HG03103 (cell line): Measurements from ENCODE around the gene STRAP.
A peak's percentile ranks its signal among the peaks of the same experiment; 100 is the strongest.

Experiments used
- ATAC-seq: cut with Tn5 transposase; IDR thresholded peaks from one replicate; pipeline ENCODE4 v1.9.1; 2021; ENCODE audit warnings: low read depth; ENCODE audit not compliant: unreplicated experiment

STRAP gene, protein sequence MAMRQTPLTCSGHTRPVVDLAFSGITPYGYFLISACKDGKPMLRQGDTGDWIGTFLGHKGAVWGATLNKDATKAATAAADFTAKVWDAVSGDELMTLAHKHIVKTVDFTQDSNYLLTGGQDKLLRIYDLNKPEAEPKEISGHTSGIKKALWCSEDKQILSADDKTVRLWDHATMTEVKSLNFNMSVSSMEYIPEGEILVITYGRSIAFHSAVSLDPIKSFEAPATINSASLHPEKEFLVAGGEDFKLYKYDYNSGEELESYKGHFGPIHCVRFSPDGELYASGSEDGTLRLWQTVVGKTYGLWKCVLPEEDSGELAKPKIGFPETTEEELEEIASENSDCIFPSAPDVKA

DNA sequence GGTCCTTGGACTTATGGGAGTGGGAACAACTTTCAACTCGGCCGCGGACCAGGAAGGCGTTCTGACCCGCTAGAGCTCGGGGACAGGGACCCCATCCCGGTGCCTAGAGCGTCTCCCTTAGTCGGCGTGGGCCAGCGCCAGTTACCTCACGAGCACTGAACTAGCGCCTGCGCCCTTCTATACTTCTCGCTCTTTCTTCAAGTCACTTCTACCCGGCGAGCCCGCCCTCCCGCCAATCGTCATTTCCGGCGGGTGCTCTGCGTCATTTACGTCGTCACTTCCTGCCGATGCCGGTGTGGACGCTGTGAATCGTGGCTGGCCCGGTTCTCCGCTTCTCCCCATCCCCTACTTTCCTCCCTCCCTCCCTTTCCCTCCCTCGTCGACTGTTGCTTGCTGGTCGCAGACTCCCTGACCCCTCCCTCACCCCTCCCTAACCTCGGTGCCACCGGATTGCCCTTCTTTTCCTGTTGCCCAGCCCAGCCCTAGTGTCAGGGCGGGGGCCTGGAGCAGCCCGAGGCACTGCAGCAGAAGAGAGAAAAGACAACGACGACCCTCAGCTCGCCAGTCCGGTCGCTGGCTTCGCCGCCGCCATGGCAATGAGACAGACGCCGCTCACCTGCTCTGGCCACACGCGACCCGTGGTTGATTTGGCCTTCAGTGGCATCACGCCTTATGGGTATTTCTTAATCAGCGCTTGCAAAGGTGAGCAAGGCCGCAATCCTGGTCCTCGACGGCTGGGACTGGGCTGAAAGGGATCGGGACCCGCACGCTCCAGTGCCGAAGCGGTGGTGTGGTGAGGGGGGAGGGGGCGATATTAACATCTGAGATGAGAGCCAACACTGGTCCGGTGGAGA, at the start of gene STRAP:
TSS of gene STRAP (plus strand) at position 270 of the 854 bp plus-strand sequence. CDS start at position 591, 321 bp downstream.
- peak; percentile 95 for ATAC-seq

- ATAC-seq: no peak
Observed at GRCh38 chr12:15834575-15834974, 47.6 kb upstream of the STRAP start.

- no peak for ATAC-seq
Observed at GRCh38 chr12:15837141-15837790, 44.9 kb upstream of the STRAP start.

DNA sequence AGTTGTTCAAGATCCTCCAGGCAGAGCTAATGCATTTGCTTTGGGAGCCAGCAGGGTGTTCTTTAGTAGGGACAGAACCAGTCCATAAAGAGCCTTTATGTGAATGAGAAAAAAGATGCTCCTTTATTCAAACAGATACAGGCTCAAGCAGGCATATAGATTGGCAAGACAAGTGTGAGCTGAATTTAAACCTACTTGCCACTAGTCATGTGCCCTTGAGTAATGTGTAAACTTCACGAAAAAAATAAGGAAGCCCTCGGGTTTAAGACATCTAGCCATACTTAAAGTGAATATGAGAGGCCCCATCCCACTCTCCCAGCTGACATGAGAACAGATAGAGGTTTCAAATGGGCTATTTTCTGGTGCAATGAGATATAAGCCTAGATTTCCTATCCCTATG, 43.1 kb upstream of the STRAP start:
- no peak for ATAC-seq

DNA sequence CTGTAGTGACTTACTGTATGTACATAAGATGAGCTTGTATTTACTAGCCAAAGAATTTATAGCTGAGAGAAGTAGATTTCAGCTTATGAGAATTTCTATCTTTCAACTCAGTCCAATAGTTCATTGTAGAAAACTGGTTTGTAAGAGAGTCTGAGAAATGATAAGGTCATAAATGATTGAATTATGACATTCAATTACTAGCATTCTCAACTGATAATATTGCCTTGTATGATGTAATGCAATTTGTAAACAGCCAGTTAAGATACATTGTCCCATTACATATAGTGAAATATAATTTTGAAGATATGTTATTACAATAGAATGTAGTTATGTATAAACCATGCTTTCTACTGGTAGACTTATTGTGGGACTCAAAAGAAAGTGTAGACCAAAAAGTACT, 42.5 kb upstream of the STRAP start:
- ATAC-seq: no peak

GRCh38 chr12:15842108-15842507, 40.1 kb upstream of the STRAP start:
- ATAC-seq: no peak

DNA sequence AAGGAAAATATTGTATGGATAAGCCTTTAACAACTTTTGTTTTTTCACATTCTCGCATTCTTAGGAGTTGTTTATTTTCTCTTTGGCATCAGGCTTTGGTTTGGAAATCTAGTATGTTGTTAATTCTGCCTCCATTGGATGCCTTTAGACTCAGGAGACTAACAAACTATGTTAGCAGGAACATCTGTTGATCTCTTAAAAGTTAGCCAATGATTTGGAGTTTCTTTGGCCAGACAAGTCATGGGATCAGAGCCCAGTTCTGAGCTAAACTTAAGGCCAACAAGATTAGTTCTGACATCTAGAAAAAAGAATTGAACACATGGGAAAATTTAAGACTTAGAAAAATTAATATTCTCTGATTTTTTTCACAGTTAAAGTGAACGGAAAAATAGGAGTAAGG, 35.3 kb upstream of the STRAP start:
- no peak for ATAC-seq

- ATAC-seq: no peak
Observed at GRCh38 chr12:15848606-15849005, 33.6 kb upstream of the STRAP start.

GRCh38 chr12:15851045-15851620, 31.1 kb upstream of the STRAP start:
- ATAC-seq: no peak

DNA sequence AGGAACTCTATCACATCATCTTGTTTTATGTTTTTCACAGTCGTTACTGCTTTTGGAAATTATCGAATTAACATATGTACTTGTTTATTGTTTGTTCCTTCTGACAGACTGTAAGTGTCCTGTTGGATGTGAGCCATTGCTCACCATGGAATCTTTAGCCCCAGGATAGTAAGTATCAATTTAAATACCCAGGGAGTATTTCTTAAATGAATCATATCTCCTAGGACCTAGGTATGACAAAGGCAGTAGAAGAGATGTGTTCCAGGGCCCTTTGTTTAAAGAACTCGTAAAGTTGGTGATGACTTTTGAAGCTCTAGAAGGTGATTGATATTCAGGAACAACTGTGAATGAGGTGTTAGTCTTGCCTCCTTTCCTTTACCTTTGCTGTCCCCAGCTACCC, 30.3 kb upstream of the STRAP start:
- ATAC-seq: no peak

GRCh38 chr12:15852383-15852782, 29.8 kb upstream of the STRAP start:
- no peak for ATAC-seq

DNA sequence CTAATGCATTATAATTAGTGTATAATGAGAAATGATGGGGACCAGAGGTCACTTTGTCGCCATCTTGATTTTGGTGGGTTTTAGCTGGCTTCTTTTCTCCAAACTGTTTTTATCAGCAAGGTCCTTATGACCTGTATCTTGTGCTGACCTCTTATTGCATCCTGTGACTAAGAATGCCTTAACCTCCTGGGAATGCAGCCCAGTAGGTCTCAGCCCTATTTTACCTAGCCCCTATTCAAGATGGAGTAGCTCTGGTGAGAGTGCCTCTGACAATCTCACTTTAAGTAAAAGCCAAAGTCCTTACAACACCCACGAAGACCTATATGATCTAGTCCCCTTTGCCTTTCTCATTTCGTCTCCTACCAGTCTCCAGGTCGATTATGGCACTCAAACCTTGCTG, 28.3 kb upstream of the STRAP start:
- no peak for ATAC-seq

DNA sequence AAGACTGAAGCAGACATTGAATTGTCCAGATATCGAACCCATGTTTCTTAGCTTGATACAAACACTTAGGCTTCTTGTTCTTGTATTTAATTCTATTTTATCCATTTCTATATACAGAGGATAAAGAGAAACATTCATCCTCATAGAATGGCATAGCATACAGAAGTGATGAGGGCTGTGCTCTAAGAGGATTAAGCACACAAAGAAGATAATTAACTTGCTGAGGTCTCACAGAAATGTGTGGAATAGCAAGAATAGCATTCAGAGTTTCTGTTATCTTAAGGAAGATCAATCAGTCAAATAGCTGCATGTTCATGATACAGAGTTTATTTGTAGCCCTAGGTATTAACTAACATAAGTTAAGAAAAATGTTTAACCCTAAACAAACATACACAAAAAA, 27.3 kb upstream of the STRAP start:
- ATAC-seq: no peak

GRCh38 chr12:15855646-15856045, 26.5 kb upstream of the STRAP start:
- ATAC-seq: no peak

DNA sequence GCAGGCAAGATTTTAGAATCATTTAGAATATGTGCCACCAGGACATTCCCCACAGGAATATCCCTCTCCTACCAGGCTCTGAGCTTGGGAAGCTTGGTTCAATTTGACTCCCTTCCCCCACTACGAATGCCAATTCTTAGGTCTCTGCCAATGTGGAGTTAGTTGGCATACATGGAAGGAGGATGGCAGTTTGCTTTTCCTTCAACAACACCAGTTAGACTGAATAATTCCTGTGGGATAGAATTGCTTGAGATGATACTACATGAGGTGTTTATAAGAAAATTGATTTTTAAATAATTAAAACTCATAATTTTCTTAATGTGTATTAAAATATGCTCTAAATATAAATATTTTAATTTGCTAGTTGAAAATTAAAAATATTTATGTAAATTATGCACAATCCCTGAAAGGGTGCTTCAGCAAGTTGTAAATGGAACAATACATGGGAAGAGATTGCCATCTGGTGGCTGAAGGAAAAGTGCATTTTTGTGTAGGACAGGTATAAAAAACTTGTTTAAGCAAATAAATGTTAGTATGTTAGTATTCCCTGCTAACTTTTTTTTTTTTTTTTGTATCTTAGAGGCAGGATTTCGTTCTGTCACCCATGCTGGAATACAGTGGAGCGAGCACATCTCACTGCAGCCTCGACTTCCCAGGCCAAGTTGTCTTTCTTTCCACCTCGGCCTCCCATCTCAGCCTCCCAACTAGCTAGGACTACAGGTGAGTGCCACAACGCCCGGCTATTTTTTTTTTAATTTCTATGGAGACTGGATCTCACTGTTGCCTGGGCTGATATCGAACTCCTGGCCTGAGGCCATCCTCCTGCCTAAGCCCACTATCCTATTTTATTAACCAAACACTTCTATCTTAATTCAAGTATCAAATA, 25.8 kb upstream of the STRAP start:
- no peak for ATAC-seq

GRCh38 chr12:15858353-15858752, 23.8 kb upstream of the STRAP start:
- ATAC-seq: no peak

- ATAC-seq: no peak
Observed at GRCh38 chr12:15859116-15859515, 23.1 kb upstream of the STRAP start.

- no peak for ATAC-seq
Observed at GRCh38 chr12:15861404-15861803, 20.8 kb upstream of the STRAP start.

DNA sequence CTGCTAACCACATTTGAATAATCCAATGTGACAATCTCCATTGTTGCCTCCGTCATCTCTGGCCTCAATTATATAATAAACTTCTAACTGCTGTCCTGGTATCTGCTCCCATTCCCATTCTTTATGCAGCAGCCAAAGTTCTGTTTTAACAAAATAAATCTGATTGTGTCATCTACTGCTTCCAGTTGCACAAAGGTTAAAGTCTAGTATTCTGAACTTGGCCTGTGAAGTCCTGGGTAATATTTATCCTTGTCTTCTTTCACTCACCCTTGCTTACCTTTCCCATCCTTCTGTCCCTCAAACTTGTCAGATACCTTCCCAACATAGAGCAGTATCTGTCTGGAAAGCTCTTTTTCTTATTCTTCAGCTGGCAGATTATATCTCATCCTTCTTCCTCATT, 19.3 kb upstream of the STRAP start:
- no peak for ATAC-seq

DNA sequence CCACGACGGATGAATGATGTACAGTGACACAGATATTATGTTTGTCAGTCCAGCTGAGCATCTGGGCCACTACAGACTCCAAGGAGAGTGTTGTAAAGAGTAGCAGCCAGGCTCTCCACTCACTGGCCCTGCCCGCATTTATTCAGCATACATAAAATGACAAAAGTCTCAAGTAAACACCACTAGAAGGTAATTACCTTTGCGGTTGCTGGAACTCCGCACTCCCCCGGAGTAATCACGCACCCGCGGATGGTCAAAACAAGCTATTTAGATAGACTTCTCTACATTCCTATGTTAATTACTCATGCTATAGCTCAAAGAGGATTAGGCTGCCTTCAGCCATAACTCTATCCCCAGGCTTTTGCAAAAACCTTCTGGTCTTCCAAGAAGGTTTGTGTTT, 18.8 kb upstream of the STRAP start:
- ATAC-seq: no peak
